H4 (cell line): ENCODE data around the gene TAP1. TPM values are rescaled to one million over a fixed set of nuclear protein-coding genes. Genes with fewer than 3 reads are reported as not detected.
A peak's percentile ranks its signal among the peaks of the same experiment; 100 is the strongest.

Experiments used
- DNase-seq: peaks from one replicate; pipeline ENCODE4 v3.0.0-alpha.2; 2015; ENCODE audit warnings: low spot score
- total RNA-seq: library from RNA; depleted of rRNA; stranded (reverse); fragments of >200 nt; shearing (Covaris generic); gene quantifications from 2 replicates; pipeline ENCODE4 v1.2.3, GENCODE V29; 2014

TAP1 gene
- total RNA-seq, 1 experiment from 2014 or later = 66.1 TPM

GRCh38 chr6:32860674-32861073, 7.2 kb upstream of the TAP1 start:
- no peak for DNase-seq

DNA sequence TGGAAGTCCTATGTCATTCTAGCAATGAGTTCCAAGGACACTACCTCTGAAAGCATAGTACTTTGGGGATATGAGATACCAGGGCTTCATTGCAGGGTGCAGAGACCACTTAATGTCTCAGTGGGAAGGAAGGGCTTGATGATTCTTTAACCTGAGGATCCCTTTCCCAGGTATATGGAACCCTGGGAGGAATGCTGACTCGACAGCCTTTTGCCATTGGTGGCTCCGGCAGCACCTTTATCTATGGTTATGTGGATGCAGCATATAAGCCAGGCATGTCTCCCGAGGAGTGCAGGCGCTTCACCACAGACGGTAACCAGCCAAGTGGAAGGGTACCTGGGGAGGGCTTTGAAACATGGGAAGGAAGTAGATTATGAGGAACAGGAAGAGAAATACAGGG, 4.7 kb upstream of the TAP1 start:
- DNase-seq = no peak

DNA sequence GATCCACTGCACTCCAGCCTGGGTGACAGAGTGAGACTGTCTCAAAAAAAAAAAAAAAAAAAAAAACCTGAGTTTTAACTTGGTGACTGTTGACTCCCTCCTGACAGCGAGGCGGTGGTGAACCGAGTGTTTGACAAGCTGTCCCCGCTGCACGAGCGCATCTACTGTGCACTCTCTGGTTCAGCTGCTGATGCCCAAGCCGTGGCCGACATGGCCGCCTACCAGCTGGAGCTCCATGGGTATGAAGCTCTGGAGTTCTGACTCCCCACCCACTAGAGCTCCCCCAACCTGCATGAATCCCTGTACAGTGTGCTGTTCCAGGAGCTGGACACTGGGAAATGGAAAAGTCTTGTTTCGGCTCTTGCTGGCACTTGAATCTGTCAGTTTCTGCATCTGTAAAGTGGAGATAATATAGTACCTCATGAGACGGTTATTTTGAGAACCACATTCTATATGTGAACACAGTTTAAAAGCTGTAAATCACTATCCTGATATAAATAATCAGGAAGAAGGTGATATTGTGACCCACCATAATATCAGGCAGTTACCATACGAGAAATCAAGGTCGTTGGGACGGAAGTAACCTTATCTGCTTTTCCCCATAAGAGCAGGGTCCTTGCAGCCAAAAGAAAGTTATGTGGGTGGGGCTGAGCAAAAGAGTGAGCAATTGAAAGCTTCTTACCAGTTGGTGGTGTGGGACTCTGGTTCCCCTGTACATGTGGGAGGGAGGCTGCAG, 3.8 kb upstream of the TAP1 start:
- DNase-seq = no peak

GRCh38 chr6:32855467-32856174, 2.1 kb upstream of the TAP1 start:
- DNase-seq = no peak

DNA sequence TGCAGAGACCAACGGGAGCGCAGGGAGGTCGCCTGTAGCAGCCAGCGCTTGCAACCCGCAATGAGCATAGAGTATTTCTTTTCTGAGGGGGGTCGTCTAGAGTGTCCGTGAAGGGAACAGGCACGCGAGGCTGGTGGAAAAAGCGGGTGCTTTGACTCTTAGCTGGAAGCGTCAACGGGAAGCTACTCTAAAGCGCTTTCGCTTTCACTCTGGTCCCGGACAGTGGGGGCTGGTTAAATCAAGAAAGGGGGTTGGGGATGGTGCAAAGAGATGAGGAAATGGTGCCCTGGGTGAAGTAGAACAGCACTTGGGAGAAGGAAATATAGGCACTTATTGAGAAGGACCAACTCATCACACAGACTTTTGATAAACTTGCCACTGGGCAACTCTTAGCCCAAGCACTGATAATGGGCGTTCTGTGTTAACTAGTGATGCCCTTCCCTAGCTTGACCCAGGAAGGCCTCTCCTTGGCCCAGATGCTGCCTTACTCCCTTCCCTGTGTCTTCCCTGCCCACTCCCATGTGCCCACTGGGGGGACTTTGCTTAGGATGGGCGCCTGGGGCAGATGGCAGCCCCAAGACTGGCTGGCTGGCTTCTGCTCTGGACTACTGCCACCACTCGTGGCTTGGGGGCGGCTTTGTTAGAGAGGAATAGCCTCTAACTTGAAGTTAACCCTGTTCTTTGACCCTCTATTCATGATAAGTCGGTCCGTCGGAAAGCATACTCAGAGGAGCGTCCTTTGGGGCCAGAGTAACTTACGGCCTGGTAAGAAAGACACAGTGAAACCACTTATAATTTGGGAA, 1.1 kb upstream of the TAP1 start:
- DNase-seq = peak; percentile 43

GRCh38 chr6:32852844-32853540, 512 bp downstream of the TAP1 start:
- DNase-seq = no peak

- DNase-seq = no peak
Observed at GRCh38 chr6:32852018-32852843, 1.3 kb downstream of the TAP1 start.

DNA sequence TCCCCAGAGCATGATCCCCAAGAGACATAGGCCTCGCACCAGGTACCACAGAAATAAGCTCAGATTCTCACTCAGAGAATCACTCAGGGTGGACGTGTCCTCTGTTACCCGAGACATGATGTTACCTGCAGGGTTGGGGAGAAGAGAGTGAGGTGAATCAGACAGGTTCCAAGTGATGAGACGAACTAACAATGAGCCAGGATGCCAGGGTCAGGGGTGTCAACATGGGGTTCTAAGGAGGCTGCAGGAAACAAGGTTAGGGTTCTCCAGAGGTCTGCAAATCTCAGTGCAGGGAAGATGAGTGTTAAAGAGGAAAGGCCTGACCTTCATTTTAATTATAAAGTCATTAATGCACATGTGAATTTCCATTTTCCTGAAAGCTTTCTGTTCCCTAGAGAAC, 2.5 kb downstream of the TAP1 start:
- DNase-seq = no peak

- DNase-seq = no peak
Observed at GRCh38 chr6:32849126-32849525, 4.4 kb downstream of the TAP1 start.

DNA sequence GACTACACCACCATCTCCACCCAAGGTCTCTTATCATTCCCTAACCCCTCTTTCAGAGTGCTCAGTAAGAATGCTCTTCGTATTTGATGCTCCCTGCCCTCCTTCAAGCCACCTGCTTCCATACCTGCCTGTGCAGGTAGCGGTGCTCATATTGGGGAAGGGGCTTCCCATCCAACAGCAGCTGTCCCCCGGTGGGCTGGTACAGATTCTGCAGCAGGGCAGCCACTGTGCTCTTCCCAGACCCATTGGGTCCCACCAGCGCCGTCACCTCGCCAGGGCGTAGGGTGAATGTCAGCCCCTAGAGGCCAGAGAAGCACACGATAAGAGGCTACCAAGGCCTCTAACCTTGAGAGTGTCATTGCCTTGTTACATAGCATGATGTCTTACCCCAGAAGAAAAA, 5.7 kb downstream of the TAP1 start:
- no peak for DNase-seq

GRCh38 chr6:32847004-32847403, 6.5 kb downstream of the TAP1 start:
- DNase-seq = no peak

DNA sequence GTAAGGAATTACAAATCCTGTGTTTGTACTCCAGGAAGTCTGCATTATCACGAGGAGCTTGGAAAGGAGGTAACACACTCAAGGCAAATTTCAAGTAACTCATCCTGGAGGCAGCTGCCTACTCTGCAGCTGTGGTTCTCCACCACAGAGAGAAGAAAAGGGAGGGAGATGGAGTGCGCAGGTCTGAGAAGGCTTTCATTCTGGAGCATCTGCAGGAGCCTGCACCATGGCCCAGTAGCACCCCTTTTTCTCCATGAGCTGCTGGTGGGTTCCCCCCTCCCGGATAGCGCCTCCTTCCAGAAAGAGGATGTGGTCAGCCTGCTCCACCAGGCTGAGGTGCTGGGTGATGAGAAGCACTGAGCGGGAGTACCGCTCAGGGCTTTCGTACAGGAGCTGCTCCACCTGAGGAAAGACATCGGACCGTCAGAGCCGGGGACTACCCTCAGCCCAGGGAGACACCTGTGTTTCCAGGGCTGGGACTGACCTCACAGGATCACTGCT, 8.1 kb downstream of the TAP1 start:
- no peak for DNase-seq

DNA sequence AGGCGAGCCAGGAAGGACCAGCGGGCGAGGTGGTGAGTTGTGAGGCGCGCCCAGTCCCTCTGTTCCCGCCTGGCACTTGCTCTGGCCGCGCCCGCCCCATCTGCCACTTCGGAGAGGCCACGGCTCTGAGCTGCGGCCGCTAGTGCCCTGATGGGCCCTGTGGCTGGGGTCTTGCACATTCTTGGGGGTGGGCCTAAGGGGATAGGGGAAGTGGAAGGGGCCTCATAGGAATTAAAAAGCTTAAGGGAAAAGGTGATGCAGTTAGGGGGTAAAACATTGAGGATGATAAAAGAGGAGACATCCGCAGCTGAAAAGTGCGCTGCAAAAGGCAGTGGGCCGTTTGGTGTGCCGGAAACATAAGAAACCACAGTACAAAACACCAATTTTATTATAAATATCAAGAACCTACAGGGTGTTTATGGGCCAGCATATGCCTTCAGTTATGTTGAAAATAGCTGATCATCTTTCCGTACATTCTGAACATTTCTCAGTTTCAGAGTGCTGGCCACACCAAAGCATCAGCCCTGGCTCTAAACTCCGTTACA, 8.6 kb downstream of the TAP1 start:
- no peak for DNase-seq

DNA sequence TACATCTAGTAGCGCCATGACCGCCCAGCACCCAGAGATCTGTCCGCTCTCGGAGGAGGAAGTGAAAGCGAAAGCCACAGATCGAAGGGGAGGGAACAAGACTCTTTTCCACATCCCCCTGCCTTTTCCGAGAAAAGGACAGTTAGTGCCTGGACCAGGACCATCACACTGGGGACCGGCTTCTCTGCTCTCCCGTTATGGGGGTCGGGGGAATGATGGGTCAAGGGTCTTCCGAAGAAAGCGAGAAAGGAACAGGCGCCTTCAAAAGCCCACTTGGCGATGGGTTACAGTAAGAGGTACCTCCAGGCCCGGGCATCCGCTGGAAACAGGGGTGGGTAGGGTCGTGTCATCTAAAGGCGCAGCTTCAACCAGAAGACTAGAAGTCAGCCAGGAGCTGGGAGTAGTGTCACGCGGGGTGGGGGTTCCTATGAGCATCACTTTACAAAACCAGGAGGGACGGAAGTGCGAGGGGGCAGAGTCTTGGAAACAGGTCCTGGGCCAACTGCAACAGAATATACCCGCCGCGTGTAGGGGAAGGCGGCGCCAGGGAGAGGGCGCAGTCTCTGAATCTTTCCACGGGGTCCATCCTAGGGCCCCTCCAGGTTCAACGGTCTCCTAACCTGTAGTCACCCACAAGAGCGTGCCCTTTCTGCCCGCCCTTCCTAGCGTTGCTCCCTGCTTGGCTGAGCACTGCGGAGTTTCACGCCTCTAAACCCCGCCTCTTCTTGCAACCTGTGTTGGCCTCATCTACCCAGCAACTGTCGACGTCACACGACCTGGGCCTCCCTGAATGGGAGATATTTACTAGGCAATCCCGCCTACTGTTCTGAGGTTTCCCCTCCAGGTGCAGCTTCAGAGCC, 9.3 kb downstream of the TAP1 start, which contains the start of gene PSMB8:
Gene PSMB8 (minus strand): TSS at position 69 of the 860 bp plus-strand sequence. CDS start 51 bp downstream, at position 18.
- peak; percentile 97 for DNase-seq

DNA sequence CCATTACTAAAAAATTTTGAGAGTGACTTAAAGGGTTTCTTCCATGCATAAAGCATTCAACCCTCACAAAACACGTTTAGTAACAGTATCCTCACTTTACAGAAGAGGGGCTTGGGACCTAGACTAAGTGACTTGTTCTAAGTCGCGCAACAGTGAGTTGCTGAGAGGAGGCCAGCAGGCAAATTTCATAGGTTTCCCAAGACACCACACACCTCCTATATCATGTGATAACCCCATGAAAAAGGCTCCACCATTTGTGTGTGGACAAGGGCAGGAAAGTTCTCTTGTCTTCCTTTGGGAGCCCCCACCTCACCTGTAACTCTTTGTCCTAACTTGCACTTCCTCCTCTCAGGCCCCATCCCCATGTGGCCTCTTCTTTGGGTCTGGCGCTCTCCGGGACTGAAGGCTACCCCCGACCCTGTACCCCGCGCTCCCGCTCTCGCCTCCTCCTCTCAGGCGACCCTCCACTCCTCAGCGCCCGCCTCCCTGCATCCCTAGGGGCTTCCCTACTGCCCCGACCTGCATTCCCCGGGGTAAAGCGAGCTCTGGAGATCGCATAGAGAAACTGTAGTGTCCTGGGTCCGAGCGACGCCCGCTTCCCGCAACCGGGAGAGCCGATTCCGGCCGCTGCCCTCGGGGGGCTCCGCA, 10.0 kb downstream of the TAP1 start:
- DNase-seq = no peak

DNA sequence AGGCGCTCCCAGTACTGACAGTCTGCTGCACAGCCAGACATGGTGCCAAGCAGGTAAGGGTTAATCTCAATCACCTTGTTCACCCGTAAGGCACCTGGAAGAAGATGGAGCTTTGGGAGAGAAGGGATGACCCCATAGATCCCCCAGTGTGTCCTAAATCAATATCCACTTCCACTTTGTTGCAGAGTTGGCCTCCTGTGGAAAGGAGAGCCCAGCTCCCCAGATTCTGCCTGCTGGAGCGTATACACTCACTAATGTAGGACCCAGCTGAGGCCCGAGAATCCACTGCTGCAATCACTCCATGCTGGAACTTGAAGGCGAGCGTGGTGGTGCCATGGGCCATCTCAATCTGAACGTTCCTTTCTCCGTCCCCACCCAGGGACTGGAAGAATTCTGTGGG, 10.8 kb downstream of the TAP1 start:
- no peak for DNase-seq

GRCh38 chr6:32842021-32842650, 11.4 kb downstream of the TAP1 start:
- no peak for DNase-seq

DNA sequence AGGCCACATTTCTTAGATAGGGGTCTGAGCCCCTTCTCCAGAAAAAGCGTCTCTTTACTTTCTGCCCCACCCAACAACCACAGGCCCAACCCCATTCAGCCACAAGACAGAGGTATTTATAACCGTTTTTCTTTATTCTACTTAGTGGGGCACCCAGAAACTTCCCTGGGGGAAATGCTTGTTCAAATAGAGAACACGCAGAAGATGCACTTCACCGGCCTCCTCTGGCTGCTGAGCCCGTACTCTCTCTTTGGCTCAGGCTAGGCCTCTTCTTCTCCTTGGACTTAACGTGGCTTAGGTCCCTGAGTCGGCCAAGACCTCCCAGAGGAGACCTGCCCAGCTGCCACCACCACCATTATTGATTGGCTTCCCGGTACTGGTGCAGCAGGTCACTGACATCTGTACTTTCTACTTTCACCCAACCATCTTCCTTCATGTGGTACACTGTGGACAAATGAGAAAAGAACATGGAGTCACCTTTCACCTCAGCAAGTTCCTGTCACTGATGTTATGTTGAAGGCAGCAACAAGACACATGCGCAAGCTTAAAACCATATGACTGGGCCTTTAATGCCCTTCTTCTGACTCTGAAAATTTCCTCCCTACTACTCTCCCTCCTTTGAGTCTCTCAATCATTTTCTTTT, 12.8 kb downstream of the TAP1 start:
- DNase-seq = no peak
